ENCODE data around the gene CPLX3. TPM values are rescaled to one million over a fixed set of nuclear protein-coding genes. Genes with fewer than 3 reads are reported as not detected.

Gene CPLX3
- not detected for total RNA-seq

GRCh38 chr15:74826364-74826819 lies at the start of gene CPLX3:
CPLX3 (plus strand) TSS chr15:74826627; CDS start chr15:74826704, 77 bp downstream.

DNA sequence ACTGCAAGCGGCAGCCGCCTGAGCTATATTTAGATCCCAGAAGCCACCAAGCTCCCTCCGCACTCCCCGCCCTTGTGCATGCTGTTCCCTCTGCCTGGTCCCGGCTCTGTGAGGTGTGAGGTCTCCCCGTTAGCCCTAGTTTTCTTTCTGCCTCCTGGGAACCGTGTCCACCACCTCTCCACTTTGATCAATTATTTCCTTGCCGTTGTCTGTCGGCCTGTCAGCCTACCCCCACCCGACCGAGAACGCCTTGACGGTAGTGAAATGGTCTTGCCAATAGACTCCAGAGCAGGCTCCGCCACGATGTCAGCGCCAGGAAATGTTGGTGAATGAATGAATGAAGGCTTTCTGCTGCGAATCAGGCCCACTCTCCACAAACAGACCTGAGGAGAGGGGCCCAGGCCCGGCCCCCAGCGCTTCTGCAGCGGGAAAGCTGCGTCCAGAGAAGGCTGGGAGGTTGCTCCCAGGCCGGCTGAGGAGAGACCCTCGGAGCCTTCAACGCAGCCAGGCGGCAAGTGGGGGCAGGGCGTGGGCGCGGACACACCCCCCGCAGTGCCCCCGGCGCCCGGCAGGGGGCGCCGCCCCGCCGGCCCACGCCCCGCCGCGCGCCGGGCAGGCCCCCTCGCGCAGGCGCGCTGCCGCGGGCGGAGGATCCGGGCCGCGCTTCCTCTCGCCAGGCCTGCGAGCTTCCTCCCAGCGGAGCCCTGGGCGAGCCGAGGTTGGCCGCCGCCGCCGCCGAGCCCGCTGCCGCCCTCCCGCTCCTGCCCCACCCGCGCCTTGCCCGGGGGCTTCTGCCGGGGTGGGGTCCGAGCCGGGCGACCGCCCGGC lies 44.8 kb upstream of the CPLX3 start, which contains the start of gene CSK:
TSS of gene CSK (plus strand) at position 650 of the 828 bp plus-strand sequence. CDS start 16,218 bp downstream, outside the sequence.

GRCh38 chr15:74812533-74812932 lies 13.9 kb upstream of the CPLX3 start, which contains the start of gene LMAN1L:
LMAN1L (plus strand) TSS chr15:74812835; CDS start chr15:74812855, 20 bp downstream.

GRCh38 chr15:74842581-74843444 lies 16.4 kb downstream of the CPLX3 start, which contains the start of gene ULK3:
ULK3 (minus strand) TSS chr15:74843156; CDS start chr15:74843105, 51 bp downstream.

DNA sequence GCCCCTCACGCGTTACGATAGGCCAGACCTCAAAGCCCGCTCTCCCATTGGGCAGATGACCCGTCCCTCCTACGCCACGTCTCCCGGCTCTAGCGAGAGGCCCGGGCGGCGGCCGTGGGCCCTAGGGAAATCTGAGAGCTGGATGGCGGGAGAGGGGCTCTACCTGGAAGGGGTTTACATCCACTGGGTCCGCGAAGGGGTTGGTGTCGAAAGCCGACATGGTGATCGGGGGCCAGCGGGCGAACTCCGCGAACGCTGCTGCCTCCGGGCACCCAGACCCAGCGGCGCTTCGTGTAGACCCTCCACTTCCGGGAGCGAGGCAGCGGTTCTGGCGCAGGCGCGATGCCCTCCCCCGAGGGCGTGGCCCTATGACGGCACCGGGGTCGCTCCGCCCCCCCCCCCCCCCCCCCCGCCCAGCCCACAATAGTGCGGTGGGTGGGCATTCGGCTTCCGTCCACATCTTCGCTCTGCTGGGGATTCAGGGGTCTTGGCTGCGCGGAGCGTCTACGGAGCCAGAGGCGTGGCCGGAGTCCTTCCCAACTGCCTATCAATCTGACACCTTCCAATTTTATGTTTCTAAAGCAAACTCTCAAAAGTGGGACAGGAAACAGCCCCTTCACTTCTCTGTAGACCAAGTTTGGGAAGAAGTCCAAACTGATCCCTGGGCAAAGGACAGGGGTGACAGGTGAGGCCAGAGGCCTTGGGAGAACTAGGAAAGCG lies 46.8 kb downstream of the CPLX3 start, which contains the start of gene SCAMP2:
TSS of gene SCAMP2 (minus strand) at position 330 of the 720 bp plus-strand sequence. CDS start at position 220, 110 bp downstream.

Small RNAs within 50 kb of the gene (small RNA-seq; reads per million reads assigned to genes)
- gene CPLX3 (ENCODE audit: low replicate concordance) (not detected), gene MIR4513 (ENCODE audit: low replicate concordance) (not detected), gene MIR6882 (ENCODE audit: low replicate concordance) (0.07 reads per million)

Other genes starting within 250 kb of the CPLX3 start
- gene CLK3, start 210.8 kb upstream of the CPLX3 start, total RNA-seq, result 79.2 TPM
- gene EDC3, start 130.6 kb upstream of the CPLX3 start, total RNA-seq, result 23.4 TPM
- not detected for gene CYP1A1, start 101.1 kb upstream of the CPLX3 start, total RNA-seq
- gene CYP1A2, start 77.8 kb upstream of the CPLX3 start, total RNA-seq, result not detected
- gene CSK, start 44.5 kb upstream of the CPLX3 start, total RNA-seq, result 37.5 TPM
- not detected for gene LMAN1L, start 13.8 kb upstream of the CPLX3 start, total RNA-seq
- 23.4 TPM for gene ULK3, start 16.5 kb downstream of the CPLX3 start, total RNA-seq
- 56.7 TPM for gene SCAMP2, start 46.7 kb downstream of the CPLX3 start, total RNA-seq
- 55.2 TPM for gene MPI, start 63.4 kb downstream of the CPLX3 start, total RNA-seq
- 54.7 TPM for gene FAM219B, start 80.2 kb downstream of the CPLX3 start, total RNA-seq
- 103 TPM for gene COX5A, start 111.4 kb downstream of the CPLX3 start, total RNA-seq
- 3.0 TPM for gene RPP25, start 130.1 kb downstream of the CPLX3 start, total RNA-seq
- gene SCAMP5, start 168.9 kb downstream of the CPLX3 start, total RNA-seq, result 14.1 TPM
- gene PPCDC, start 197.0 kb downstream of the CPLX3 start, total RNA-seq, result 21.3 TPM

All from metanephros (tissue), 2 donors.